Breast epithelium (tissue), 3 donors: Measurements from ENCODE around the gene THAP2.

ENCODE experiments used
- POLR2AphosphoS5 ChIP-seq, 3 donors: sonication (generic); formaldehyde crosslinking; IDR thresholded peaks; one replicate each; pipeline ENCODE4 v1.6.1; 2017; ENCODE audit warnings: antibody characterized with exemption in 3 of 3
- TF ChIP-seq, protein P1 (sequence below), 3 donors: fragments of 450-650 bp; IDR thresholded peaks; one replicate each; pipeline ENCODE4 v1.5.1; 2016 to 2017; ENCODE audit warnings: antibody characterized with exemption in 3 of 3, mild to moderate bottlenecking in 3 of 3, moderate library complexity in 3 of 3

DNA sequence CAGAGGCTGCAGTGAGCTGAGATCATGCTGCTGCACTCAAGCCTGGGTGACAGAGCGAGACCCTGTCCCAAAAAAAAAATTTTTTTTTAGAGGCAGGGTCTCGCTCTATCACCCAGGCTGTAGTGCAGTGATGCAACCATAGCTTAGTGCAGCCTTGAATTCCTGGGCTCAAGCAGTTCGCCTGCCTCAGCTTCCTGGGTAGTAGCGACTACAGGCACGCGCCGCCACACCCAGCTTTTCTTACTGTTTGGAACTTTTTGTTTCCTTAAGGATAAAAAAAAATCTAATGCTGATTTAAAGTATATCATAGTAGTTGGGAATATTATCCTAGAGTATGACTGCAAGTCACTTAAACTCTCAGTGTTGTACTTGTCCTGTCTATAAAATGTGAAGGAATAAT, 29.0 kb downstream of the THAP2 start:
- TF ChIP-seq, protein P1, sequence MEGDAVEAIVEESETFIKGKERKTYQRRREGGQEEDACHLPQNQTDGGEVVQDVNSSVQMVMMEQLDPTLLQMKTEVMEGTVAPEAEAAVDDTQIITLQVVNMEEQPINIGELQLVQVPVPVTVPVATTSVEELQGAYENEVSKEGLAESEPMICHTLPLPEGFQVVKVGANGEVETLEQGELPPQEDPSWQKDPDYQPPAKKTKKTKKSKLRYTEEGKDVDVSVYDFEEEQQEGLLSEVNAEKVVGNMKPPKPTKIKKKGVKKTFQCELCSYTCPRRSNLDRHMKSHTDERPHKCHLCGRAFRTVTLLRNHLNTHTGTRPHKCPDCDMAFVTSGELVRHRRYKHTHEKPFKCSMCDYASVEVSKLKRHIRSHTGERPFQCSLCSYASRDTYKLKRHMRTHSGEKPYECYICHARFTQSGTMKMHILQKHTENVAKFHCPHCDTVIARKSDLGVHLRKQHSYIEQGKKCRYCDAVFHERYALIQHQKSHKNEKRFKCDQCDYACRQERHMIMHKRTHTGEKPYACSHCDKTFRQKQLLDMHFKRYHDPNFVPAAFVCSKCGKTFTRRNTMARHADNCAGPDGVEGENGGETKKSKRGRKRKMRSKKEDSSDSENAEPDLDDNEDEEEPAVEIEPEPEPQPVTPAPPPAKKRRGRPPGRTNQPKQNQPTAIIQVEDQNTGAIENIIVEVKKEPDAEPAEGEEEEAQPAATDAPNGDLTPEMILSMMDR (IDR thresholded peaks at IDR 0.05) = no peak
- no peak for TF ChIP-seq POLR2AphosphoS5 (IDR thresholded peaks at IDR 0.05)
